A673 (cell line): ENCODE measurements around the gene BRINP2.

ENCODE experiments used
- EZH2 ChIP-seq: fragments of 200-600 bp; sonication (generic); IDR thresholded peaks from 2 replicates; pipeline ENCODE4 v1.6.1; 2017; ENCODE audit warnings: borderline replicate concordance, low read depth, mild to moderate bottlenecking, mixed read lengths, antibody characterized with exemption, low read length; ENCODE audit not compliant: poor library complexity, severe bottlenecking
- TF ChIP-seq, protein P1 (sequence below): fragments of 300-800, 200-600 bp; sonication (generic); conservative IDR thresholded peaks from 2 replicates; pipeline ENCODE4 v1.5.1; 2017; ENCODE audit warnings: low read depth, mild to moderate bottlenecking, antibody characterized with exemption, low read length, moderate library complexity, mixed read lengths

DNA sequence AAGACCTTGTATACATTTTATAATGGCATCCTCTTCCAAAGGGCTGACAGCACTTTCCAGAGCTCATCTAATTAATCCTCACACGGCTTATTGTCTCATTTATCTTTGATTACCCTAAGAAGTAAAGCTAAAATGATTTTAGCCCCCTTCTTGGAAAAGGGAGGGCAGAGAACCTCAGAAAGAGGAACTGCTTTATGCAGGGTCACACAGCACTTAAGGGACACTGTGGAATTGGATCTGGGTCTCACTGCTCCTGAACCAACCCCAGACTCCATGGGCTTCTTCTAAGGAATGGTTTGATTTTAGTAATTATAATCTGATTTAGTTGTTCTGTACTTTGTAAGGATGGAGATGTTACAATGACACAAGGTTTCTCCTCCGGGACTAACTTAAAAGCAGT, 3.2 kb downstream of the BRINP2 start:
- TF ChIP-seq, protein P1, sequence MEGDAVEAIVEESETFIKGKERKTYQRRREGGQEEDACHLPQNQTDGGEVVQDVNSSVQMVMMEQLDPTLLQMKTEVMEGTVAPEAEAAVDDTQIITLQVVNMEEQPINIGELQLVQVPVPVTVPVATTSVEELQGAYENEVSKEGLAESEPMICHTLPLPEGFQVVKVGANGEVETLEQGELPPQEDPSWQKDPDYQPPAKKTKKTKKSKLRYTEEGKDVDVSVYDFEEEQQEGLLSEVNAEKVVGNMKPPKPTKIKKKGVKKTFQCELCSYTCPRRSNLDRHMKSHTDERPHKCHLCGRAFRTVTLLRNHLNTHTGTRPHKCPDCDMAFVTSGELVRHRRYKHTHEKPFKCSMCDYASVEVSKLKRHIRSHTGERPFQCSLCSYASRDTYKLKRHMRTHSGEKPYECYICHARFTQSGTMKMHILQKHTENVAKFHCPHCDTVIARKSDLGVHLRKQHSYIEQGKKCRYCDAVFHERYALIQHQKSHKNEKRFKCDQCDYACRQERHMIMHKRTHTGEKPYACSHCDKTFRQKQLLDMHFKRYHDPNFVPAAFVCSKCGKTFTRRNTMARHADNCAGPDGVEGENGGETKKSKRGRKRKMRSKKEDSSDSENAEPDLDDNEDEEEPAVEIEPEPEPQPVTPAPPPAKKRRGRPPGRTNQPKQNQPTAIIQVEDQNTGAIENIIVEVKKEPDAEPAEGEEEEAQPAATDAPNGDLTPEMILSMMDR = no peak
- no peak for TF ChIP-seq EZH2
